ENCODE data around the gene JOSD2.

JOSD2 gene

GRCh38 chr19:50512999-50513745, 2.2 kb upstream of the JOSD2 start:
- no peak for DNase-seq

- DNase-seq = no peak
Measured at GRCh38 chr19:50512112-50512998, 1.4 kb upstream of the JOSD2 start.

- DNase-seq = no peak
Measured at GRCh38 chr19:50510700-50511068, 307 bp downstream of the JOSD2 start.

GRCh38 chr19:50510121-50510670, 795 bp downstream of the JOSD2 start:
- no peak for DNase-seq

GRCh38 chr19:50509366-50509765, 1.6 kb downstream of the JOSD2 start:
- DNase-seq = no peak

GRCh38 chr19:50508843-50509190, 2.2 kb downstream of the JOSD2 start:
- no peak for DNase-seq

- DNase-seq = no peak
Measured at GRCh38 chr19:50507376-50507775, 3.6 kb downstream of the JOSD2 start.

GRCh38 chr19:50506700-50507099, 4.3 kb downstream of the JOSD2 start:
- no peak for DNase-seq

GRCh38 chr19:50505856-50506611, 5.0 kb downstream of the JOSD2 start:
- no peak for DNase-seq

GRCh38 chr19:50501568-50502475, 9.2 kb downstream of the JOSD2 start:
- DNase-seq = no peak

- no peak for DNase-seq
Measured at GRCh38 chr19:50501186-50501567, 9.8 kb downstream of the JOSD2 start.

GRCh38 chr19:50500753-50501151, 10.2 kb downstream of the JOSD2 start:
- no peak for DNase-seq

GRCh38 chr19:50500060-50500752, 10.8 kb downstream of the JOSD2 start:
- DNase-seq = no peak

- no peak for DNase-seq
Measured at GRCh38 chr19:50498219-50499056, 12.6 kb downstream of the JOSD2 start.

- no peak for DNase-seq
Measured at GRCh38 chr19:50497022-50497405, 14.0 kb downstream of the JOSD2 start.

GRCh38 chr19:50496189-50497021, 14.6 kb downstream of the JOSD2 start:
- DNase-seq = no peak

- no peak for DNase-seq
Measured at GRCh38 chr19:50495020-50495531, 15.9 kb downstream of the JOSD2 start.

GRCh38 chr19:50494186-50495019, 16.6 kb downstream of the JOSD2 start:
- DNase-seq = no peak

Data from kidney glomerular epithelial cell (primary cell).